Parathyroid adenoma (tissue), 2 donors: ENCODE measurements around the gene ART3.

Source experiments
- H2AFZ ChIP-seq: fragments of 300-600 bp; sonication (generic); one replicate; pipeline ENCODE4 v1.7.0; 2017; ENCODE audit warnings: antibody characterized with exemption, mild to moderate bottlenecking
- H3K27ac ChIP-seq: fragments of 300-600 bp; sonication (generic); one replicate; pipeline ENCODE4 v1.7.0; 2017
- H3K27me3 ChIP-seq: fragments of 300-600 bp; sonication (generic); one replicate; pipeline ENCODE4 v1.7.0; 2017; ENCODE audit warnings: low read length; ENCODE audit not compliant: control insufficient read depth, insufficient read depth
- H3K36me3 ChIP-seq: fragments of 300-600 bp; sonication (generic); one replicate; pipeline ENCODE4 v1.7.0; 2017; ENCODE audit warnings: low read length; ENCODE audit not compliant: control insufficient read depth, insufficient read depth
- H3K4me1 ChIP-seq: fragments of 300-600 bp; sonication (generic); one replicate; pipeline ENCODE4 v1.7.0; 2017; ENCODE audit warnings: control low read depth
- H3K4me2 ChIP-seq: fragments of 300-600 bp; sonication (generic); one replicate; pipeline ENCODE4 v1.7.0; 2017; ENCODE audit warnings: low read length
- H3K4me3 ChIP-seq: fragments of 300-600 bp; sonication (generic); one replicate; pipeline ENCODE4 v1.7.0; 2017; ENCODE audit warnings: low read depth, low read length
- H3K79me2 ChIP-seq: fragments of 300-600 bp; sonication (generic); one replicate; pipeline ENCODE4 v1.7.0; 2017; ENCODE audit warnings: control low read depth
- H3K9ac ChIP-seq: fragments of 300-600 bp; sonication (generic); one replicate; pipeline ENCODE4 v1.7.0; 2017; ENCODE audit warnings: mild to moderate bottlenecking
- H3K9me3 ChIP-seq: fragments of 300-600 bp; sonication (generic); one replicate; pipeline ENCODE4 v1.7.0; 2017; ENCODE audit warnings: low read length; ENCODE audit not compliant: control insufficient read depth
- TF ChIP-seq, protein P1 (sequence below): fragments of 300-600 bp; sonication (generic); IDR thresholded peaks from one replicate; pipeline ENCODE4 v1.7.0; 2017; ENCODE audit warnings: antibody characterized with exemption, mild to moderate bottlenecking
- donor health status: primary hyperparathyroidism.

The ART3 gene, protein sequence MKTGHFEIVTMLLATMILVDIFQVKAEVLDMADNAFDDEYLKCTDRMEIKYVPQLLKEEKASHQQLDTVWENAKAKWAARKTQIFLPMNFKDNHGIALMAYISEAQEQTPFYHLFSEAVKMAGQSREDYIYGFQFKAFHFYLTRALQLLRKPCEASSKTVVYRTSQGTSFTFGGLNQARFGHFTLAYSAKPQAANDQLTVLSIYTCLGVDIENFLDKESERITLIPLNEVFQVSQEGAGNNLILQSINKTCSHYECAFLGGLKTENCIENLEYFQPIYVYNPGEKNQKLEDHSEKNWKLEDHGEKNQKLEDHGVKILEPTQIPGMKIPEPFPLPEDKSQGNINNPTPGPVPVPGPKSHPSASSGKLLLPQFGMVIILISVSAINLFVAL

DNA sequence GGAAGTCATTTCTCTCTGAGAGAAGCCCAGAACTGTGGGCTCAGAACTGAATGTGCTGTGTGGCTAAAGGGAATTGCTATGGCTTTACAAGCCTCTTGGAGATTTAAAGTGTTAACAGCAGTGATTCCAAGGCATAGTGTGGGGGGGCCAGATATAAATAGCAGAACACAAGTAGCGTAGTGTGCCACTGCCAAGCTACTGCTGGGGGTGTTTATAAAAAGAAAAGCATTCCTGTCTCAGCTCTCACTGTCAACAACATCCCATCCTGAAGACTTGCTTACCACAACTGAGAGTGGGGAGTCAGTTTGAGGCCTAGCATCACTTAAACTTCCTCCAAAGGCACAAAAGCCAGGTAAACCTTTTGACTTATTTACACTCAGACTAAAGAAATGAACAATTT, at the start of gene ART3:
Gene ART3, plus strand, starts transcription at position 242 of the 400 bp plus-strand sequence. CDS start 1,181 bp downstream, outside the sequence.
- no peaks in the 10 kb centered on the region for H3K4me1 ChIP-seq
- H3K27me3 ChIP-seq: no peaks in the 10 kb centered on the region
- TF ChIP-seq, protein P1, sequence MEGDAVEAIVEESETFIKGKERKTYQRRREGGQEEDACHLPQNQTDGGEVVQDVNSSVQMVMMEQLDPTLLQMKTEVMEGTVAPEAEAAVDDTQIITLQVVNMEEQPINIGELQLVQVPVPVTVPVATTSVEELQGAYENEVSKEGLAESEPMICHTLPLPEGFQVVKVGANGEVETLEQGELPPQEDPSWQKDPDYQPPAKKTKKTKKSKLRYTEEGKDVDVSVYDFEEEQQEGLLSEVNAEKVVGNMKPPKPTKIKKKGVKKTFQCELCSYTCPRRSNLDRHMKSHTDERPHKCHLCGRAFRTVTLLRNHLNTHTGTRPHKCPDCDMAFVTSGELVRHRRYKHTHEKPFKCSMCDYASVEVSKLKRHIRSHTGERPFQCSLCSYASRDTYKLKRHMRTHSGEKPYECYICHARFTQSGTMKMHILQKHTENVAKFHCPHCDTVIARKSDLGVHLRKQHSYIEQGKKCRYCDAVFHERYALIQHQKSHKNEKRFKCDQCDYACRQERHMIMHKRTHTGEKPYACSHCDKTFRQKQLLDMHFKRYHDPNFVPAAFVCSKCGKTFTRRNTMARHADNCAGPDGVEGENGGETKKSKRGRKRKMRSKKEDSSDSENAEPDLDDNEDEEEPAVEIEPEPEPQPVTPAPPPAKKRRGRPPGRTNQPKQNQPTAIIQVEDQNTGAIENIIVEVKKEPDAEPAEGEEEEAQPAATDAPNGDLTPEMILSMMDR: no peak
- H3K4me2 ChIP-seq: no peak within 1 kb of the TSS
- H3K79me2 ChIP-seq: no peaks in the 10 kb centered on the region
- no peak within 1 kb of the TSS for H3K4me3 ChIP-seq
- no peaks in the 10 kb centered on the region for H3K36me3 ChIP-seq
- H3K9me3 ChIP-seq: no peaks in the 10 kb centered on the region
- no peak within 1 kb of the TSS for H3K27ac ChIP-seq
- H2AFZ ChIP-seq: no peak within 1 kb of the TSS
- H3K9ac ChIP-seq: no peak within 1 kb of the TSS

DNA sequence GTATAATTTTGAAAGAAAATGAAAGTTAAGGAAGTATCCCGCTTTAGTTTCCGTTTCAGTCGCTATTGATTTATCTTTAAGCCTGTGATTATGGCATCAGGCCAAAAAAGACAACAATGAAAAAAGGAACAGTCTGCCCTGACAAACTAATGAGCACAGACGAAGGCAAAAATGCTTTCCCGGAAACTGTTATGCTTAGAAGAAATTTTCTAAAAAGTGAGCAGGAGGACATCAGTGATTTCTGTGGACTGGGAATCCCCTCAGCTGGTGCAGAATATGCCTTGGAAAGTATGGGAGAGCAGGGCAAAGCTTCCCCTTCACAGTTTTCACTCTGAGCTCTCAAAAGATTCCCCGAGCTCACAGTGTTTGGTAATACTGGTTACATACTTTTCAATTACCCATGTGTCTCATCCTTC, 46.2 kb upstream of the ART3 start:
- Histone ChIP-seq H3K4me1 (no peaks in the 10 kb centered on the region), H3K4me2 (peak overlapping the region; percentile 2), H2AFZ (no peak overlapping the region), H3K27me3 (no peaks in the 10 kb centered on the region), H3K27ac (no peak overlapping the region), H3K9ac (no peak overlapping the region), H3K79me2 (no peaks in the 10 kb centered on the region), H3K36me3 (no peaks in the 10 kb centered on the region), H3K9me3 (no peaks in the 10 kb centered on the region), H3K4me3 (no peak overlapping the region)
- TF ChIP-seq, protein P1: no peak

DNA sequence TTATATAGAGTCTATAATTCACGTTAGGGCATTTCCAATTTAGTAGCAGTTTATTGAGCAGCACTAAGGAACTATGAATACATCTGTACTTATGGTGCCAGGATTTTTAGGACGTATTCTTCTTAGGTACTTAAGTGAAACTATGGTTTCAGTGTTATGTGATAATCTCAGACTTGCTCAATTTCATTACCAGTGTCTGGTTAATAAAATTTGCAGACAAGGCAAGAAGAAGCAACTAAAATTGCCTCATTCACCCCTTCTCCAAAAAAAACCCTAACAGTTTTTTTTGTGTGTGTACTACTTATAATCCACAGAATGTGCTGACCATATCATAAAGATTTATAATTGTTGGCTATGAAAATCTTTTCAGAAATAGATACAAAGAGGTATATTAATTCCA, 45.2 kb upstream of the ART3 start:
- Histone ChIP-seq H3K9me3 (no peaks in the 10 kb centered on the region), H3K36me3 (no peaks in the 10 kb centered on the region), H3K4me2 (no peak overlapping the region), H3K79me2 (no peaks in the 10 kb centered on the region), H2AFZ (no peak overlapping the region), H3K9ac (no peak overlapping the region), H3K4me1 (no peaks in the 10 kb centered on the region), H3K27me3 (no peaks in the 10 kb centered on the region), H3K27ac (no peak overlapping the region), H3K4me3 (no peak overlapping the region)
- TF ChIP-seq, protein P1: no peak

DNA sequence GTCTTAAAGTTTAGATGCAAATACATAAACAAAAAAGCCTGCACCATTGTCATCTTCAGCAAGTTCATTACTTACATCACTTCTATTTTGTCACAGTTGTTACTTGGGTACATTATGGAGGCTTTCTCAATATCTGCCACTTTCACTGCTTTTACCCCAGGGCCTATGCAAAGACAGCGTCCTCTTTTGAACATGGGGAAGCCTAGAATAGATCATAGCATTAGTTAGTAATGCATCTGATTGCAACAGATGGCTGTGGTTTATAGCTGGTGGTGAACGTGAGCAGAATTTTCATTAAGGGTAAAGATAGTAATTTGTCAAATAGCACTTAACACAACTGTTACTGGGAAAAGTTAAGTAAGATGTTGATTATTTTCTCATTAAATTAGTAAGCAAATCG, 39.4 kb upstream of the ART3 start:
- Histone ChIP-seq H2AFZ (no peak overlapping the region), H3K27ac (no peak overlapping the region), H3K79me2 (no peaks in the 10 kb centered on the region), H3K27me3 (no peaks in the 10 kb centered on the region), H3K9ac (no peak overlapping the region), H3K4me3 (no peak overlapping the region), H3K9me3 (no peaks in the 10 kb centered on the region), H3K4me2 (no peak overlapping the region), H3K4me1 (no peaks in the 10 kb centered on the region), H3K36me3 (no peaks in the 10 kb centered on the region)
- TF ChIP-seq, protein P1: no peak
